Astrocyte (in vitro differentiated cells and primary cell): ENCODE data around the gene ATP10A. TPM values are rescaled to one million over a fixed set of nuclear protein-coding genes. Genes with fewer than 3 reads are reported as not detected.

Experiments
- DNase-seq: peaks from one replicate; pipeline ENCODE4 v3.0.0-alpha.2; 2010; ENCODE audit warnings: low read depth
- FAIRE-seq: peaks from 2 replicates; lab custom pipeline; 2011; peaks lifted over from hg19 to GRCh38; lab: Jason Lieb, UNC
- H2AFZ ChIP-seq: 2 replicates; pipeline ENCODE4 v1.6.0; 2012; ENCODE audit warnings: low read depth, low read length, inconsistent platforms
- H3K27ac ChIP-seq: 2 replicates; pipeline ENCODE4 v1.5.1; 2011; ENCODE audit warnings: low read depth, low read length, inconsistent platforms
- H3K27me3 ChIP-seq: 2 replicates; pipeline ENCODE4 v1.6.0; 2011; ENCODE audit warnings: low read length, inconsistent platforms; ENCODE audit not compliant: insufficient read depth
- H3K36me3 ChIP-seq: 2 replicates; pipeline ENCODE4 v1.5.1; 2011; ENCODE audit warnings: low read length, inconsistent platforms; ENCODE audit not compliant: insufficient read depth
- H3K4me1 ChIP-seq: 2 replicates; pipeline ENCODE4 v1.5.1; 2011; ENCODE audit warnings: low read length, inconsistent platforms; ENCODE audit not compliant: insufficient read depth
- H3K4me2 ChIP-seq: 2 replicates; pipeline ENCODE4 v1.6.0; 2012; ENCODE audit warnings: low read length, inconsistent platforms
- H3K4me3 ChIP-seq: 2 replicates; pipeline ENCODE4 v1.5.1; 2011; ENCODE audit warnings: low read depth, mild to moderate bottlenecking, low read length, inconsistent platforms; ENCODE audit not compliant: insufficient read depth
- H3K79me2 ChIP-seq: 2 replicates; pipeline ENCODE4 v1.6.0; 2012; ENCODE audit warnings: mild to moderate bottlenecking, low read length, inconsistent platforms; ENCODE audit not compliant: insufficient read depth
- H3K9ac ChIP-seq: 2 replicates; pipeline ENCODE4 v1.6.0; 2012; ENCODE audit warnings: mild to moderate bottlenecking, low read length, inconsistent platforms
- H3K9me3 ChIP-seq: 2 replicates; pipeline ENCODE4 v1.5.1; 2012; ENCODE audit warnings: low read depth, mild to moderate bottlenecking, low read length, inconsistent platforms; ENCODE audit not compliant: insufficient read depth
- H4K20me1 ChIP-seq: 2 replicates; pipeline ENCODE4 v1.6.0; 2012; ENCODE audit warnings: low read length, inconsistent platforms; ENCODE audit not compliant: insufficient read depth
- H3K27ac Mint-ChIP-seq: one replicate; pipeline ENCODE4 v1.8.0; 2021; ENCODE audit warnings: mild to moderate bottlenecking, mixed read lengths; ENCODE audit not compliant: unreplicated experiment
- H3K27me3 Mint-ChIP-seq: one replicate; pipeline ENCODE4 v1.8.0; 2021; ENCODE audit warnings: low read depth, mixed read lengths; ENCODE audit not compliant: unreplicated experiment
- H3K36me3 Mint-ChIP-seq: one replicate; pipeline ENCODE4 v1.8.0; 2021; ENCODE audit warnings: low read depth, mixed read lengths; ENCODE audit not compliant: unreplicated experiment
- H3K4me1 Mint-ChIP-seq: one replicate; pipeline ENCODE4 v1.8.0; 2021; ENCODE audit warnings: low read depth, mixed read lengths; ENCODE audit not compliant: unreplicated experiment
- H3K4me3 Mint-ChIP-seq: one replicate; pipeline ENCODE4 v1.8.0; 2021; ENCODE audit warnings: mild to moderate bottlenecking, moderate library complexity, mixed read lengths; ENCODE audit not compliant: unreplicated experiment
- H3K9me3 Mint-ChIP-seq: one replicate; pipeline ENCODE4 v1.8.0; 2021; ENCODE audit warnings: mild to moderate bottlenecking, mixed read lengths; ENCODE audit not compliant: unreplicated experiment
- CTCF ChIP-seq: IDR thresholded peaks from 2 replicates; pipeline ENCODE4 v1.5.1; 2011; ENCODE audit warnings: low read depth, mild to moderate bottlenecking, inconsistent platforms, low read length, moderate library complexity; ENCODE audit not compliant: insufficient read depth
- EZH2 ChIP-seq: IDR thresholded peaks from 2 replicates; pipeline ENCODE4 v1.6.1; 2012; ENCODE audit warnings: mild to moderate bottlenecking, low read length, inconsistent platforms; ENCODE audit not compliant: insufficient read depth
- total RNA-seq: library from RNA; stranded (reverse); gene quantifications from 2 replicates; pipeline ENCODE4 v1.2.1, GENCODE V29; 2021

The ATP10A gene
- total RNA-seq, 1 donor from 2014 or later, result 21.1 TPM

DNA sequence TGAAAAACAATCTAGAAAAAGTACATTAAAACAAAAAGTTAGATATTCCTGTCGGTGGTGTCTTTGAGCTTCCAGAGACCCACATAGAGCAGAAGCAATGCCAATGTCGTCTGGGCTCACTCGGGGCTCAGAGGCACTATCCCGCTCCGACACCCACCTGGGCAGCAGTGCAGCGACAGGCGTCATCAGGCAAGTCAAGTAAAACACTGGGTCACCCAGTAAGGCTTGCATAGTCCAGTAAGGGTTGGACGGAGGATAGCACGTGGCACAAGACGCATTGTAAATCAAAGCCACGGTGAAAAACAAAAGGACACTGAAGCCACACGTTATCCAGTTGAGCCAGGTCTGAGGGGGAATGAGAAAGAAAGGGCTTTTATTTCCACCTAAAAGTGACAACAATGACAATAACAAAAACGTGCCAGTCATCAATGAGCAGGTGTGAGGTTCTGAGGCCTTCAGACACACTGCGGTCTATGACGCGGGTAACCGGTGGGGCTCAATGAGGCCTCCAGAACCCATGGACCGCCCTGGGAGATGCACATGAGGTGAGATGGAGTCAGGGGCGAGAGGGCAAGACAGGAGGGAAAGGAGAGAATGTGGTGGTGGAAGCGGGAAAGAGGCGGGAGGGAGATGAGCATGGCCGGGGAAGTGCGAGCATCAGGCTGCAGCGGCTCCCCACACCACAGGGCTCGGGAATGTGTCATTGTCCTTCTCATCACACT is 183.0 kb downstream of the ATP10A start:
- TF ChIP-seq CTCF (no peak), EZH2 (no peak)
- no peak overlapping the region for H2AFZ ChIP-seq
- H3K4me1 ChIP-seq, result peaks cover 17% of the 10 kb centered on the region
- no peaks in the 10 kb centered on the region for H3K79me2 ChIP-seq
- H3K27me3 ChIP-seq, result no peaks in the 10 kb centered on the region
- H4K20me1 ChIP-seq, result no peaks in the 10 kb centered on the region
- Mint-ChIP-seq H3K4me1 (peaks cover 14% of the 10 kb centered on the region), H3K4me3 (no peak overlapping the region), H3K27me3 (peaks cover 2% of the 10 kb centered on the region), H3K27ac (no peak overlapping the region), H3K36me3 (peaks cover 43% of the 10 kb centered on the region), H3K9me3 (no peaks in the 10 kb centered on the region)
- no peak overlapping the region for H3K4me2 ChIP-seq
- no peak overlapping the region for H3K9ac ChIP-seq
- H3K36me3 ChIP-seq, result peaks cover 6% of the 10 kb centered on the region
- FAIRE-seq (no peak), DNase-seq (no peak)
- no peak overlapping the region for H3K27ac ChIP-seq
- H3K9me3 ChIP-seq, result no peaks in the 10 kb centered on the region
- no peak overlapping the region for H3K4me3 ChIP-seq

DNA sequence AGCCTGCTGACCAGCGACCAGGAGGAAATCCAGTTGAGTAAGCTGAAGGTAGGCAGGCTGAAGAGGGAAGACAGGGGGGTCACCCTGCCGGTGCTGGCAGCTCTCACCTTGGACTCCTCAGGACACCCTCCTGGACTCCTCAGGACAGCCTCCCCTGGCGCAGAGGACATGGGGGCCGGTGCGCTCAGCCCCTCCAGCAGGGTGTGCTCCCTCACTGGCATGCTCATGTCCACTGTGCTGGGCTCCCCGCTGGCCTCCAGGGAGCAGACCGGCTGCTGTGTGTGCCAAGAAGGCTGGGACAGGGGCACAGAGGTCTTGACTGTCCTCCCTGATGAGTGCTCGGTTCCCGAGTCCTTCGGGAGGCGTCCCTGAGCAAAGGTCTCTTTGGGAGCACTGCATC is 183.6 kb downstream of the ATP10A start:
- FAIRE-seq (no peak), DNase-seq (no peak)
- Histone ChIP-seq H3K9ac (no peak overlapping the region), H3K27ac (no peak overlapping the region), H3K36me3 (peaks cover 6% of the 10 kb centered on the region), H3K4me1 (peaks cover 10% of the 10 kb centered on the region), H3K4me3 (no peak overlapping the region), H2AFZ (no peak overlapping the region), H3K4me2 (no peak overlapping the region), H3K79me2 (no peaks in the 10 kb centered on the region), H3K9me3 (no peaks in the 10 kb centered on the region), H3K27me3 (no peaks in the 10 kb centered on the region), H4K20me1 (no peaks in the 10 kb centered on the region)
- H3K9me3 Mint-ChIP-seq, result no peaks in the 10 kb centered on the region
- peaks cover 2% of the 10 kb centered on the region for H3K27me3 Mint-ChIP-seq
- no peak overlapping the region for H3K27ac Mint-ChIP-seq
- no peak for TF ChIP-seq EZH2
- TF ChIP-seq CTCF, result no peak
- H3K4me3 Mint-ChIP-seq, result no peak overlapping the region
- peaks cover 41% of the 10 kb centered on the region for H3K36me3 Mint-ChIP-seq
- H3K4me1 Mint-ChIP-seq, result peaks cover 8% of the 10 kb centered on the region

GRCh38 chr15:25678500-25678855 is 184.6 kb downstream of the ATP10A start:
- Histone ChIP-seq H3K9ac (no peak overlapping the region), H3K79me2 (no peaks in the 10 kb centered on the region), H2AFZ (no peak overlapping the region), H3K4me2 (no peak overlapping the region), H3K4me1 (peaks cover 4% of the 10 kb centered on the region), H3K36me3 (peaks cover 6% of the 10 kb centered on the region), H4K20me1 (no peaks in the 10 kb centered on the region), H3K27ac (no peak overlapping the region), H3K27me3 (no peaks in the 10 kb centered on the region), H3K4me3 (no peak overlapping the region), H3K9me3 (no peaks in the 10 kb centered on the region)
- no peak overlapping the region for H3K27ac Mint-ChIP-seq
- H3K27me3 Mint-ChIP-seq, result peaks cover 2% of the 10 kb centered on the region
- no peaks in the 10 kb centered on the region for H3K9me3 Mint-ChIP-seq
- TF ChIP-seq CTCF, result no peak
- no peak for TF ChIP-seq EZH2
- H3K4me1 Mint-ChIP-seq, result no peaks in the 10 kb centered on the region
- no peak for FAIRE-seq
- H3K4me3 Mint-ChIP-seq, result no peak overlapping the region
- peaks cover 38% of the 10 kb centered on the region for H3K36me3 Mint-ChIP-seq
- DNase-seq, result no peak
